GM18909 (cell line): ENCODE data around the gene RAF1.
A peak's percentile ranks its signal among the peaks of the same experiment; 100 is the strongest.
"Not testable (repeated sequence)": the region's sequence is repeated elsewhere in the genome, so short reads cannot be mapped to it uniquely, and the experiment has no call there.

Experiments
- ATAC-seq: cut with Tn5 transposase; IDR thresholded peaks from one replicate; pipeline ENCODE4 v1.9.1; 2021; ENCODE audit warnings: mild to moderate bottlenecking; ENCODE audit not compliant: unreplicated experiment, poor library complexity

Gene RAF1

DNA sequence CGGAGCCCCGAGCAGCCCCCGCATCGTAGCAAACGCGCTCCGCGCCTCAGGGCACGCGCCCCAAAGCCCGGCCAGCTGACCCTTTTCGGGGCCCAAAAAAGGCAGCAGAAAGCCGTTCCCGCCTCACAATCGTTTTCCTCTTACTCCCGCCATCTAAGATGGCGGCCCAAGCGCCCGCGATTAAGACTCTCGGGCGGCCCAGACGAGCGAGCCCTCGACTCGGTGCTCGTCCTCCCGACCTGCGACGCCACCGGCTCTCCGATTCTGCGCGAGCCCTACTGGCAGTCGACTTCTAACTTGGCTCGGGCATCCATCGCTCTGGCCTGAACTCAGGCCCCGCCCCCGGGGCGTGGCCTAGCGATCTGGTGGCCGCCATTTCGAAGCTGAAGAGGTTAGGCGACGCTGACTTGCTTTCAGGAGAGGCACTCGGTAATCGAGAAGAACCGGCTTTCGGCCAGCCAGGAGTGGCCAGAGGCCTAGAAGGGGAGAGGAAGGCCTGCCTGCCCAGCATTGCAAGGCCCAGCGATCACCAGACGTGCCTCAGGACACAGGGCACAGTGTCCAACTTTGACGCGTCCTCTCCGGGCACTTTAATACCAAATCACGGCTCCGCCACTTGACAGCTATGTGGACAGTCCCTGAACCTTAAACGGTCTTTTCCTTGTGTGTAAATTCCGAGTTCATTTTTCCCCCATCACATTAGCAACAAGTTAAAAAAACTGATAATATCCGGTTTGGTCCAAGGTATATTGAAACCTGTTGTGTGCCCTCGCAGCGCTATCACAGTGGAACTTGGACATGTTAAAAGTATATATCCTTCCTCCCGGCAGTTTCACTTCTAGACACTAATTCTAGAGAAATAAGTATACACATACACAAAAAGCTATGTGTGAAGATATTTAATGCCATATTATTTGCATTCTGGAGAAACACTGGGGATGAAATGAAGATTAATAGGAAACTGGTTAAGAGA, at the start of gene RAF1:
RAF1 (minus strand) TSS at position 182 of the 973 bp plus-strand sequence. CDS start 45,396 bp downstream, outside the sequence.
- peak; percentile 91 for ATAC-seq

DNA sequence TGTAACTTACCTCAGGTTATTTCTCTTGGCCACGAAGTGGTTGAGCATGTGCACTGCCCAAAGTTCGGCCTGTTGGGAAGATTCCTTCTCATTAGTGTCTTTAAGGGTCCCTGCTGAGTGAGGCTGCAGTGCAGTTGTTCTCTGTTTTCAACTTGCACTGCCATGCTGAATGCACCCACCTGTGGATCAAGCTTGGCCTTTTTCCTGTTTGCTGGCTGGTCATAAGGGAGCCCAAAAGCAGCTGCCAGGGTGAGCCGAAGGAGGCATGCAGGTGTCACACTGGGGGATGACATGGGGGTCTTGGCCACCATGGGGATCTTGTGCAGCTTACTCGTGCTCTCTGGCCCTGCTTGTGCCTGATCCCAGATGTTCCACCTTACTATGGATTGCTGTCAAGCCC, 46.1 kb upstream of the RAF1 start:
- ATAC-seq, result no peak

DNA sequence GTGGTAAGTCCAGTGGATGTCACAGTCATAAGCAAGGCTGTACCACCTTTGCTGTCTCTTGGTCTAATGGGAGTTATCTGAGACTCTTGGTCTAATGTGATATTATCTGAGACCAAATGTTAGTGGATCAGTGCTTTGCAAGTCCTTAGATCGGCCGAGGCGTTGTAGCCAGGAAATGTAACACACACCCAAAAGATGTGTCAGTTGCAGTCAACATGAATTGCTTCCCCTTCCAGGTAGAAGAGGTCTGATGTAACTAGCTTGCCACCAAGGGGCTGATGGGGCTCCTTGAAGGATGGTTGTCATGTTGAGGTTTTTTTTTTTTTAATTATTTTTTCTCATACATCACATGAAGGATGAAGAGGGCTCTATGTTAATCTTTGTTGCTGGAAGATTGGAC, 45.4 kb upstream of the RAF1 start:
- no peak for ATAC-seq

DNA sequence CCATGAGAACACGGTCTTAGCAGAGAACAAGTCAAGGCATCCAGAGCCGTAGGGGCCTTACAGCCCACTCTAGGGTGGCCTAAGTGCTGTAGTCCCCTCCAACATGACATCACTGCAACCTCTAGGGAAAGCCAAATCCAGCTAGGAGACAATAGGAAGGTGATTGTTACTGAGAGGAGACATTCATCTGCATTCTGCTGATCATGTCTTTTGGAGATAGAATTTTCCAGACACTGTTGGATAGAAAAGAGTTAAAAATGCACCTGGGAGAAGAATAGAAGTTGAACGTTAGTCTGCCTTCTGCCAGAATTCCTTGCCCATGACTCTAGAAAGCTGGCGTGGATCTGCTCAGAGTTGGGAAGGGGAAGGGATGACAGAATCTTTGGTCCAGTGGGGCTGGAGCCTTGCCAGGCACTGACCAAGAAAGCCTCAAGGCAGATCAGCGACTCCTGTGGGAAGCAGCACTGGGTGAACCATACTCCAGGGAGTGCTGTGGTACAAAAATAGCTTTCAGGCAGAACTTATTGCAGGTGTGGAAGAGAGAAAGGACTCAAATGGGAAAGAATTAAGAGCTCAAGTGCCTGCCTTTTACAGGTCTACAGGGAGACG, 44.8 kb upstream of the RAF1 start:
- no peak for ATAC-seq

DNA sequence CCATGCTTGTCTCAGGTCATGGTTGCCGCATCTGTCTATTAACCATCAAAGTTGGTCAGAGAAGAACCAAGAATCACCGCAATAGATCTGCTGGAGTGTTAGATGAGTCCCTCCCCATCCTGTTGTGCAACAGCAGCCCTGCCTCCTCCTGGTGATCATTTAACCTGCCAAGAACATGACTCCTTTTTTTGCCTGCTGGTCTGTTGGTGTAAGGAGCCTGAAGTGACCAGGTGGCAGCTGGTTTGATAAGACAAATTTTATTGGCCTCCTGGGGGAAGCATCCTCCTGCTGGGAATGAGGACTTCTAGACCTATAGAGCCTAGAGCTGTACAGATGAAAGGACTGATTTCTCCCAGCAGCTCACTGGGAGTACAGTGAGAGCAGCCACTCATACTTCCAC, 43.5 kb upstream of the RAF1 start:
- no peak for ATAC-seq

DNA sequence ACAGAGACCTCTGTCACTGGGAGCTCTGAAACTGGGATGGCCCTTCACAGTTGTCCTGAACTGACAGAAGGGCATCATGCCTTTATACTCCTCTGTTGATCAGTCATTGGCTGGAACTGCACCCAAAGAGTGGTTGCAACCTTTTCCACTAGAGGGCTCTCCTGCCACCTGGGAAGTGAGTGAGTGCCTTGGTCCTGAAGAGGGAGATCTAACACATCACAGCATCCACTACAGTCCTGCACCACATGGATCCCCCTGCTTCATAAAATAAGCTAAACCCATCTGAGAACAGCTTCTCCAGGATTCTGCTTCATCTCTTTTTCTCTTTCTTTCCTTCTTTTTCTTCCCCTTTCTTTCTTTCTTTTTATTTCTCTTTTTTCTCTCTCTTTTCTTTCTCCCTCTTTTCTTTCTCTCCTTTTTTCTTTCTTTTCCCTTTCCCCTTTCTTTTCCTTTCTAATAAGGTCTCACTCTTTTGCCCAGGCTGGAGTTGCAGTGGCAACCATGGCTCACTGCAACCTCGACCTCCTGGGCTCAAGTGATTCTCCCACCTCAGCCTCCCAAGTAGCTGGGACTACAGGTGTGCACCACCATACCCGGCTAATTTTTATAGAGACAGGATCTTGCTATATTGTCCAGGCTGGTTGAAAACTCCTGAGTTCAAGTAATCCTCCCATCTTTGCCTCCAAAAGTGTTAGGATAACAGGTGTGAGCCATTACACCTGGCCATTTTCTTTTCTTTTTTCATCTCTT, 42.8 kb upstream of the RAF1 start:
- peak; percentile 78 for ATAC-seq

DNA sequence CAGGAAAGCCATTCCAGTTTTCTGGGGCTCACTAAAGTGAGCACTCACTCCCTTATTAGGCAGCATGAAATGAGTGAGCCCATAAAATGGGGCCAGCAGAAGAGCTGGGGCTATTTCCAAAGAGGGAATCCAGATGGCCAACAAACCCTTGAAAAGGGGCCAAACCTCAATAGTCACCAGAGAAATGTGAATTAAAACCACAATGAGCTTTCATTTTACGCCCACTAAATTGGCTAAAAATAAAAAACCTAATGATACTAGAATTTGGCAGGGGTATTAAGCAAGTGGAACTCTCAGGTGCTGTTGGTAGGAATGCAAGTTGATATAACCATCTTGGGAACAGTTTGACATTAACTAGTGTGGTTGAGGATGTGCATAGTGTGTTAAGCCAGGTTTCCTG, 42.1 kb upstream of the RAF1 start:
- ATAC-seq, result no peak

DNA sequence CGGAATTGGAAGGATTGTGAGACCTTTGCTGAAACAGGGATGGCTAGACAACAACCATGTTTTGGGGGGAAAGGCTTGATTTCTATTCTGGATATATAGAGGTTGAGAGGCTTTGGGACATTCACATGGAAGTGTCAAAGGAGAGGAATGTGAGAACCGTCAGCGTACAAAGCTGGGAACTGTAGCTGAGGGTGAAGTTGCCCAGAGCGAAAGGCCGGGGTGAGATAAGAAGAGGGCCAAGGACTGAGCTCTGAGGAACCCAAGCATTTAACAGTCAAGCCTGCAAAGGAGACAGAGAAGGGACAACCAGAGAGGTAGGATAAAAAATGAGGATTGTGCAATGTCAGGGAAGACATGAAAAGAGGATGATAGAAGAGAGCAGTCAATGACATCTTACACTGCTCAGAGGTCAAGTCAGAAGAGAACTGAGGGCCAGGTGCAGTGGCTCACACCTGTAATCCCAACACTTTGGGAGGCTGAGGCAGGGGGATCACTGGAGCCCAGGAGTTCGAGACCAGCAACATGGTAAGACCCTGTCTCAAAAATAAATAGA, 41.5 kb upstream of the RAF1 start:
- no peak for ATAC-seq

DNA sequence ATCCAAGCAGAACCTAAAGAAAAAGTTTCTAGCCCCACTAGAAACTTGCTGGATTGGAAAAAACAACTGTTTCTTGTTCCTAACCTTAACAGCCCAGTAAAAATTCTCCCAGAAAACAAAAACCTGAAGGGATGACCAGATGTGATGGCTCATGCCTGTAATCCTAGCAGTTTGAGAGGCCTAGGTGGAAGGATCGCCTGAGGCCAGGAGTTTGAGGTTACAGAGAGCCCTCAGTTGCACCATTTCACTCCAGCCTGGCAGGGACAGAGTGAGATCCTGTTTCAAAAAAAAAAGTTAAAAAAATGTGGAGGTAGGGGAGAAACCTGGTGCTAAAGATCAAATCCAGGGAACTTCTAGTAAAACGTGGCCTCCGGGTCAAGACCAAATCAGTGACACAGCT, 38.6 kb upstream of the RAF1 start:
- ATAC-seq, result no peak

DNA sequence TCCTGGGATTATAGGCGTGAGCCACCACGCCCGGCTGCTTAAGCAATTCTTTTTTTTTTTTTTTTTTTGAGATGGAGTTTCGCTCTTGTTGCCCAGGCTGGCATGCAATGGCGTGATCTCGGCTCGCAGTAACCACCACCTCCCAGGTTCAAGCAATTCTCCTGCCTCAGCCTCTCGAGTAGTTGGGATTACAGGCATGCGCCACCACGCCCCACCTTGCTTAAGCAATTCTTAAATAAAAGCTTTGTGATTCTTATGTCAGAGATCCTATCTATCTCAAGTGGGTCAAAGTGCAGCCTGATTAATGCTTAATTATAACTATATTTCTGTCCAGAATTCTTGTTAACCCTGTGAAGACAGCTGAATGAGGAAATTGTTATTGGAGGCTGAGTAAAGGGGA, 37.7 kb upstream of the RAF1 start:
- not testable (repeated sequence) for ATAC-seq

DNA sequence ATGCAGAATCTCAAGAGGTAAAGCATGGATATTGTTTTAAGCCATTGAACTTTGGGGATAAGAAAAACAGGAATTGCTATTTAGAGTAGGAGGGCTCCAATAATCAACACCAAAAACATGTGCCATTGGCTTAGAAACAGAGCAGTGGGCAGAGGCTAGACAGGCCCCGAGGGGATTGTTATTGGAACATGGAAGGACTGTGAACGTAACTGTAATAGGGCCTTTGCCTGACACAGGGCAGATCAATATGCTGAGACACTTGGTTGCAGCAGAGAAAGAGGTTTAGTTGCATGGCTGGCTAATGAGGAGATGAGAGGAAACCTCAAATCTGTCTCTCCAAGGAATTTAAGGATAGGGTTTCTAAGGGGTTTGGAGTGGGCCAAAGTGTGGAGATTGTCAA, 36.9 kb upstream of the RAF1 start:
- no peak for ATAC-seq

DNA sequence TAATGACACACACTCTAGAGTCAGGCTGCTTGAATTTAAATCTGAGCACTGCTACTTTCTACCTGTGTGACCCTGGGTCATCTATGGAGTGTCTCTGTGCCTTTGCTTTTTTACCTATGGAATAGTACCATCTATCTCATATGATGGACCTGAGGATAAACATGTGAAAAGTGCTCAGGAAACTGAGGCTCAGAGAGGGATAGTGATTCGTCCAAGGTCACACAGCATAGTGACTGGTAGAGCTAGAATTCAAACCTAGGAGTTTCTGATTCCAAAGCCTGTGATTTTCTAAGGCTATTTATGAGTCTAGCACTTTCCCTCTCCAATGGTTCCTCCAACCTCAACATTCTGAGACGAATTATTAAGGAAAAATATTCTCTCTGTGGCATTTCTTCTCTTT, 32.0 kb upstream of the RAF1 start:
- no peak for ATAC-seq

DNA sequence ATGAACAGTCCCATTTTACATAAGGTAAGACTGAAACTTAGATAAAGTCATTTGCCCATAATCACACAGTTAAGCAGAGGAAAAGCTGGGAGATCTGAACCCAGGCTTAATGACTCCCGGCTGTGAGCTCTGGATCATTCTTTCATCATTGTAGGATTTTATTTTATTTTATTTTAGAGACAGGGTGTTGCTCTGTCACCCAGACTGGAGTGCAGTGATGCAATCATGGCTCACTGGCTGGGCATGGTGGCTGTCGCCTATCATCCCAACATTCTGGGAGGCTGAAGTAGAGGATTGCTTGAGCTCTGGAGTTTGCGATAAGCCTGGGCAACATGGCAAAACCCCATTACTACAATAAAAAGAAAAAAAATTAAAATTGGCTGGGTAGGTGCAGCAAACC, 31.2 kb upstream of the RAF1 start:
- ATAC-seq, result no peak

DNA sequence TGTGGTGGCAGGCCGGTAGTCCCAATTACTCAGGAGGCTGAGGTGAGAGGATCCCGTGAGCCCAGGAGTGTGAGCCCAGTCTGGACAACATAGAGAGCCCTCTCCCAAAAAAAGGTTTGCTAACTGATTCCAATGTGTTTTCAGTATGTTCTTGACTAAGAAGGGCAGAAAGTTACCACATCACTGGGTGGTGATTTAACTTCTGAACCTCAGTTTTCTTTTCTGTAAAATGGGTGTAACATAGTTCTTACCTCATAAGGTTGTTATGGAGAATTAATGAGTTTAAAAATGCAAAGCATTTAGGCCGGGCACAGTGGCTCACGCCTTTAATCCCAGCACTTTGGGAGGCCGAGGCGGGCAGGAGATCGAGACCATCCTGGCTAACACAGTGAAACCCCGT, 28.5 kb upstream of the RAF1 start:
- no peak for ATAC-seq

DNA sequence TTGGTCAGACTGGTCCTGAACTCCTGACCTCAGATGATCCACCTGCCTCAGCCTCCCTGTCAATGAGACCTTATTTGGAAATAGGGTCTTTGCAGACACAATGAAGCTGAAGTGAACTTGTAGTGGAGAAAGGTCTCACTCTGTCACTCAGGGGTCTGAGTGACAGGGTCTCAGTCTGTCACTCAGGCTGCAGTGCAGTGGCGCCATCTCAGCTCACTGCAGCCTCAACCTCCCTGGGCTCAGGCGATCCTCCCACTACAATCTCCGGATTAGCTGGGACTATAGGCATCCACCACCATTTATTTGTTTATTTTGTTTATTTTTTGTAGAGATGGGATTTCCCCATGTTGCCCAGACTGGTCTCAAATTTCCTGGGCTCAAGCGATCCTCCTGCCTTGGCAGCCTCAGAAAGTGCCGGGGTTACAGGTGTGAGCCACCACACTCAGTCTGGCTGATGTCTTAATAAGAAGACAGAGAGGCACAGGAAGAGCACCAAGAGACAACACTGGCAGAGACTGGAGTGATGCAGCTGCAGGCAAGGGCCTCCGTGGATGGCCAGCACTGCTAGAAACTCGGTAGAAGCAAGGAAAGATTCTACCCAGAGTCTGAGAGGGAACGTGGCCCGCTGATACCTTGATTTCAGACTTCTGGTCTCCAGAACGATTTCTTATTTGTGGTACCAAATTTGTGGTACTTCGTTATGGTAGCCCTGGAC, 26.2 kb upstream of the RAF1 start:
- no peak for ATAC-seq

DNA sequence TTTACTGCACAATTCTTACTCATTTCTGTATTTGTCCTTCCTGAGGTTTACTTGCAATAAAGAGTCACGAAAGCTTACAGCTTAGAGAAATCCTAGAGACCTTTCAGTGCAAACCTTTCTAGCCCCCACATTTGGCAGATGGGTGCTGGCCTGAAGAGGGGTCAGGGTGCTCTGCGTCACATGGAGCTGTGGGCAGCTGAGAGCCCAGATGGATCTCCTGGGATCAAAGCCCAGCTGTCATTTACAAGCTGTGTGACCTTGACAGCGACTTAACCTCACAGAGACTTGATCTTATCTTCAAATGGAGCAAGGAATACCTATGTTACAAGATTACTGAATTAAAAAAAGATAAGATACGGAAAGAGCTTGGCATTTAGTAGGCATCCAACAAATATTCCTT, 24.0 kb upstream of the RAF1 start:
- no peak for ATAC-seq

DNA sequence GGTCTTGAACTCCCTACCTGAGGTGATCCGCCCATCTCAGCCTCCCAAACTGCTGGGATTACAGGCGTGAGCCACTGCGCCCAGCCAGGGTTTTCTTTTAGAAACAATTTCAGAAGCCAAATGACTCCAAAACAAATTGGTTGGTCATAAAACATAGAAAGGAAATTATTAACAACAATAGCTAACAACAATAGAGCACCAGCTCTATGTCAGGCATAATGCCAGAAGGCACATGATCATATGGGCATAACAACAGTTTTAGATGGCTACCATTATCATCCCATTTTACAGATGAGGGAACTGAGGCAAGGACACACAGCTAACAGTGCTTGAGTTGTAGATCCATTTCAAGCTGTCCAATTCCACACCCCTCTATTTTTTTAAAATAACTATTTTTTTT, 22.2 kb upstream of the RAF1 start:
- no peak for ATAC-seq

DNA sequence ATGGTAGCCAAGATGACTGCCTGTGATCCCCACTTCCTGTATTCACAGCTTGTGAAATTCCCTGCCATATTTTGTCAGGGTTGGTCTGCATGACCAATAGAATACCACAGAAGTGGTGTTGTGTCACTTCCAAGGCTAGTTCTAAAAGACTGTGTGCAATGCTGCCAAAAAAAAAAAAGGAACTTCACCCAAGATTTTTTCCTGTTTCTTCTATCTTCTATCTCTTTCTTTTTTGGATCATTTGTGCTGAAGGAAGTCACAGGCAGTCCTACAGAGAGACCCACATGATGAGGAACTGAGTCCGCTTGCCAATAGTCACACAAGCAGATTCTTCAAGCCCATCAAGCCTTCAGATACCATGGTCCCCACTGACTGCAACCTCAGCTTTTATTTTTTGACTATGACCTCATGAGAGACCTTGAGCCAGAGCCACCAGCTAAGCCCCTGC, 18.1 kb upstream of the RAF1 start:
- ATAC-seq, result no peak

DNA sequence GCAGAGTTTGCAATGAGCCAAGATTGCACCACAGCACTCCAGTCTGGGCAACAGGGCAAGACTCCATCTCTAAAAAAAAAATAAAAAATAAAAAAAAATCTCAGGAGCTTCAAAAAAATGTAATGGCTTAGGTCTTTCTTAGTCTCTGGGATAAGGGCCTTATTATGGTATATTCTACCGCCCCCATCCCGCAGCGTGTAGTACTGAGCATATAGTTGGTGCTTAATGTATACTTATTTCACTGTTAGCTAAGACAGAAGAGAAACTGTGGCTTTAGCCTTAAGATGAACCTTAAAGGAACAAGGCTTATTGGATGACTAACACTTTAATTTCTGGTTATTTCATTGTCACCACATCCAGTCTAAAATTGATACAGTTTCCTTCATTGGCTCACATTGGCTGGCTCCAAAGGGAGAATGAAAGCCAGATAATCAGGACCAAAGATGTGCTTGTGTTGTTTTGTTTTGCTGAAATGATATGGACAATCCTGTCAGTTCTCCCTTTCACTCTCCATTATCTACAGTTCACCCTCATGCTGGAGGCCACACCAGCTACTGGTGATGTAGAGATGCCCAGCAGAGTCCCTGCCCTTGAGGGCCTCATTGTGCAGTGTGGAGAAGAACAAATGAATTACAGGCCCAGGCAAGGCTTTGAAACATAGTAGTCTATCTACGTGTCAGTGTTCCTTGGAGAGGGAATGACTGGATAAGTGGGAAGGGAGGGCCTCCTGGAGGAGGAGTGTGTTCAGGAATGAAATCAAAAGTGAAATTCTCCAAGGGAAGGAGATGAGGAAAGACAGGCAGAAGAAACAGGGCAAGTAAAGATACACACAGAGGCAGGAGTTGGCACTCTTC, 17.4 kb upstream of the RAF1 start:
- ATAC-seq, result no peak
